Esophagus muscularis mucosa (tissue), 4 donors: ENCODE results near the gene CCDC85C. TPM values are rescaled to one million over a fixed set of nuclear protein-coding genes. Genes with fewer than 3 reads are reported as not detected.
A peak's percentile ranks its signal among the peaks of the same experiment; 100 is the strongest.

ENCODE experiments used
- DNase-seq: peaks from one replicate; pipeline ENCODE4 v3.0.0-alpha.2; 2017; ENCODE audit errors: extremely low spot score
- H3K27ac ChIP-seq, 4 donors: fragments of 200-600 bp; sonication (generic); replicated peaks in 1 of 4; 1 replicate in 3 of 4; 2 replicates in 1 of 4; pipeline ENCODE4 v1.5.1; 2016 to 2019; ENCODE audit warnings: mild to moderate bottlenecking in 1 of 4
- H3K27me3 ChIP-seq, 4 donors: fragments of 200-600 bp; sonication (generic); one replicate each; pipeline versions ENCODE4 v1.5.1 to v1.6.0; 2016 to 2019
- H3K36me3 ChIP-seq, 4 donors: fragments of 200-600 bp; sonication (generic); one replicate each; pipeline ENCODE4 v1.5.1; 2016 to 2019
- H3K4me1 ChIP-seq, 4 donors: fragments of 200-600 bp; sonication (generic); one replicate each; pipeline ENCODE4 v1.5.1; 2016 to 2019
- H3K4me3 ChIP-seq, 4 donors: fragments of 200-600 bp; sonication (generic); 1 replicate in 2 of 4; 2 replicates in 2 of 4; pipeline ENCODE4 v1.5.1; 2016 to 2019; ENCODE audit warnings: mild to moderate bottlenecking in 4 of 4, moderate library complexity in 1 of 4
- H3K9me3 ChIP-seq, 4 donors: fragments of 200-600 bp; sonication (generic); 1 replicate in 3 of 4; 2 replicates in 1 of 4; pipeline ENCODE4 v1.5.1; 2016 to 2019
- EP300 ChIP-seq: sonication (generic); formaldehyde crosslinking; IDR thresholded peaks from one replicate; pipeline ENCODE4 v1.6.1; 2017; ENCODE audit warnings: antibody characterized with exemption
- POLR2A ChIP-seq: fragments of 450-650 bp; IDR thresholded peaks from one replicate; pipeline ENCODE4 v1.6.1; 2017; ENCODE audit warnings: antibody characterized with exemption, moderate library complexity, mild to moderate bottlenecking, low read depth
- POLR2AphosphoS5 ChIP-seq, 2 donors: sonication (generic); formaldehyde crosslinking; IDR thresholded peaks; one replicate each; pipeline ENCODE4 v1.6.1; 2017; ENCODE audit warnings: antibody characterized with exemption in 2 of 2
- WGBS: methylation state at CpG from one replicate; pipeline ENCODE4 v1.1.5; 2018; 5-methylcytosine and 5-hydroxymethylcytosine counted together
- intact Hi-C: fragments of 100-400 bp; cut with DNase I; formaldehyde crosslinking; loops from one replicate; pipeline ENCODE4 v1.15.1; 2023
- total RNA-seq, 4 donors: library from RNA; depleted of rRNA; stranded (reverse); fragments of >200 nt; gene quantifications; one replicate each; pipeline versions ENCODE4 v1.1.0 to v1.2.1, GENCODE V29; 2016
- TF ChIP-seq, protein P1 (sequence below), 3 experiments: fragments of 200-600 bp in 2 of 3; fragments of 450-650 bp in 1 of 3; sonication (generic) in 2 of 3; IDR thresholded peaks; one replicate each; pipeline ENCODE4 v1.5.1; 2017 to 2019; ENCODE audit warnings: antibody characterized with exemption in 3 of 3, mild to moderate bottlenecking in 2 of 3, moderate library complexity in 1 of 3

CCDC85C gene
- total RNA-seq, 4 donors from 2014 or later = 17.9 to 48.7 (median 30.8) TPM

DNA sequence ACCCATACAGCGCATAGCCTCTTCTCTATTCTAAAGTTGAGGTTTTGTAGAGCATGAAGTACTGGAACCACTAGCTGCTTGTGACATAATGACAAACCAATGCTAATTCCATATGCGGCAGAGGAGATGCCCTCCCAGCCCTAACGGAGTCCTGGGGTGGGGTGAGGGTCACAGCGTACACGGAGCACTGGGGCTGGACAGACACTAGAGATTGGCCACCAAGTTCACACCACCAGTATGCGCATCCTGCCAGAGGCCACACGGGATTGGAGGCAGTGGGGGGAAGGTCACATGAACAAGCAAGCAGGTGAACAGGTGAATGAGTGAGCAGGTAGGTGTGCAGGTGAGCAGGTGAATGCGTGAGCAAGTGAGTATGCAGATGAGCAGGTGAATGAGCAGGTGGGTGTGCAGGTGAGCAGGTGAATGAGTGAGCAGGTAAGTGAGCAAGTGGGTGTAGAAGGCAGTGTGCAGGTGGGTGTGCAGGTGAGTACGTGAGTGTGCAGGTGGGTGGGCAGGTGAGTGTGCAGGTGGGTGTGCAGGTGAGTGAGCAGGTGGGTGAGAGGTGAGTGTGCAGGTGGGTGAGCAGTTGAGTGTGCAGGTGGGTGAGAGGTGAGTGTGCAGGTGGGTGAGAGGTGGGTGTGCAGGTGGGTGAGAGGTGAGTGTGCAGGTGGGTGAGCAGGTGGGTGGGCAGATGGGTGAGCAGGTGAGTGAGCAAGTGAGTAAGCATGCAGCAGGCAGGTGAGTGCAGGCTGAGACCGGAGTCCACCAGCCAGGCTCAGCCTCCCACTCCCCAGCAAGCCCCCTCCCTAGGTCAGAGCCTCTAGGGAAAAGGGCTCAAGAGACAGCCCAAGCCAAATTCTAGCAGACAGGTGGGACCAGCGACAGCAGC is 52.7 kb downstream of the CCDC85C start:
- intact Hi-C loops = no loop called here
- Histone ChIP-seq H3K27me3 (no peaks in the 10 kb centered on the region), H3K9me3 (no peaks in the 10 kb centered on the region), H3K4me1 (peaks cover 44 to 90% (median 84%) of the 10 kb centered on the region in 4 donors), H3K36me3 (no peaks in the 10 kb centered on the region), H3K4me3 (no peak overlapping the region), H3K27ac (peak overlapping the region in 1 of 4 donors; percentile 88)
- WGBS = 87% methylated on average over 10 of the region's 11 CpGs
- TF ChIP-seq POLR2A = no peak
- TF ChIP-seq, protein P1, sequence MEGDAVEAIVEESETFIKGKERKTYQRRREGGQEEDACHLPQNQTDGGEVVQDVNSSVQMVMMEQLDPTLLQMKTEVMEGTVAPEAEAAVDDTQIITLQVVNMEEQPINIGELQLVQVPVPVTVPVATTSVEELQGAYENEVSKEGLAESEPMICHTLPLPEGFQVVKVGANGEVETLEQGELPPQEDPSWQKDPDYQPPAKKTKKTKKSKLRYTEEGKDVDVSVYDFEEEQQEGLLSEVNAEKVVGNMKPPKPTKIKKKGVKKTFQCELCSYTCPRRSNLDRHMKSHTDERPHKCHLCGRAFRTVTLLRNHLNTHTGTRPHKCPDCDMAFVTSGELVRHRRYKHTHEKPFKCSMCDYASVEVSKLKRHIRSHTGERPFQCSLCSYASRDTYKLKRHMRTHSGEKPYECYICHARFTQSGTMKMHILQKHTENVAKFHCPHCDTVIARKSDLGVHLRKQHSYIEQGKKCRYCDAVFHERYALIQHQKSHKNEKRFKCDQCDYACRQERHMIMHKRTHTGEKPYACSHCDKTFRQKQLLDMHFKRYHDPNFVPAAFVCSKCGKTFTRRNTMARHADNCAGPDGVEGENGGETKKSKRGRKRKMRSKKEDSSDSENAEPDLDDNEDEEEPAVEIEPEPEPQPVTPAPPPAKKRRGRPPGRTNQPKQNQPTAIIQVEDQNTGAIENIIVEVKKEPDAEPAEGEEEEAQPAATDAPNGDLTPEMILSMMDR (IDR thresholded peaks at IDR 0.05) = no peak
- TF ChIP-seq POLR2AphosphoS5 (IDR thresholded peaks at IDR 0.05) = no peak
- TF ChIP-seq EP300 = no peak
- no peak for DNase-seq

DNA sequence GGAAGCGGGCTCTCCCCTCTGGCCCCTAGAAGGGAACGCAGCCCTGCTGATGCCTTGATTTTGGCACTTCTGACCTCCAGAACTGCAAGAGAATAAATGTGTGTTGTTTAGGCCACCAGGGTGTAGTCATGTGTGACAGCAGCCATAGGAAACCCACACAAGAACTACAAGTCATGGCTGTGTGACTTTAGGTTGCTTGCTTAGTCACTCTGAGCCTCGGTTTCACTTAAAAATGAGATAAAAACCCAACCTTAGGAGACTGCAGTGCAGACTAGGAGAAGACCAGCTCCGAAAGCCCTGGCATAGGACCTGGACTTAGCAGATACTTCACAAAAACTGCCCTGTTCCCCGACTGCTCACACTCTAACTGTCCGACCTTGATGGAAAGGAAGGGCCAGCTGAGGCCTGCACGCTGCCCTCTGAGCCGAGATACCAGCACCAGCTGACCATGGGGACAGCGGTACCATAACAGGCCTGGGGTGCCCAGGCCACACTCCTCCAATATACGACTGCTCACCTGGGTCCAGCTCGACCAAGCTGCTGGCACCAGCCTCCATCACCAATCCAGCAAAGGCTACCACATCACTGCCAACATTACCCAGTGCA is 53.5 kb downstream of the CCDC85C start:
- H3K27ac ChIP-seq = peak overlapping the region in 3 of 4 donors; percentile 65 to 78 (median 69)

GRCh38 chr14:99549684-99550083 is 54.3 kb downstream of the CCDC85C start:
- WGBS = 77% methylated on average over 10 of the region's 10 CpGs
- intact Hi-C loops = no loop called here
- peak overlapping the region; percentile 65 to 78 (median 70) for H3K27ac ChIP-seq
- peaks cover 41 to 90% (median 87%) of the 10 kb centered on the region in 4 donors for H3K4me1 ChIP-seq
- no peak overlapping the region for H3K4me3 ChIP-seq
- no peak for TF ChIP-seq EP300
- no peak for TF ChIP-seq POLR2AphosphoS5 (IDR thresholded peaks at IDR 0.05)
- TF ChIP-seq, protein P1 (IDR thresholded peaks at IDR 0.05) = no peak
- TF ChIP-seq POLR2A = no peak
- no peak for DNase-seq
- H3K27me3 ChIP-seq = no peaks in the 10 kb centered on the region
- no peaks in the 10 kb centered on the region for H3K9me3 ChIP-seq
- H3K36me3 ChIP-seq = no peaks in the 10 kb centered on the region

More for the DNA sequence above, 53.5 kb downstream of the CCDC85C start:
- no peaks in the 10 kb centered on the region for H3K36me3 ChIP-seq
- DNase-seq = no peak
- no peak overlapping the region for H3K4me3 ChIP-seq
- H3K27me3 ChIP-seq = no peaks in the 10 kb centered on the region
- 94% methylated on average over 10 of the region's 11 CpGs for WGBS
- peaks cover 48 to 90% (median 87%) of the 10 kb centered on the region in 4 donors for H3K4me1 ChIP-seq
- TF ChIP-seq, protein P1 (IDR thresholded peaks at IDR 0.05) = no peak
- TF ChIP-seq POLR2A = no peak
- TF ChIP-seq EP300 = no peak
- no peak for TF ChIP-seq POLR2AphosphoS5 (IDR thresholded peaks at IDR 0.05)
- H3K9me3 ChIP-seq = no peaks in the 10 kb centered on the region
- intact Hi-C loops = no loop called here

- H3K4me3 ChIP-seq = no peak overlapping the region
- H3K9me3 ChIP-seq = no peaks in the 10 kb centered on the region
- H3K27me3 ChIP-seq = no peaks in the 10 kb centered on the region
- peak overlapping the region; percentile 65 to 78 (median 70) for H3K27ac ChIP-seq
- intact Hi-C loops = no loop called here
- DNase-seq = no peak
- peaks cover 34 to 90% (median 86%) of the 10 kb centered on the region in 4 donors for H3K4me1 ChIP-seq
- TF ChIP-seq EP300 = no peak
- TF ChIP-seq, protein P1 (IDR thresholded peaks at IDR 0.05) = no peak
- TF ChIP-seq POLR2AphosphoS5 (IDR thresholded peaks at IDR 0.05) = no peak
- TF ChIP-seq POLR2A = no peak
- H3K36me3 ChIP-seq = no peaks in the 10 kb centered on the region
- WGBS = 42% methylated on average over 10 of the region's 10 CpGs
Observed at GRCh38 chr14:99548871-99549515, 55.0 kb downstream of the CCDC85C start.
